ENCODE measurements around the gene MTHFS. TPM values are rescaled to one million over a fixed set of nuclear protein-coding genes. Genes with fewer than 3 reads are reported as not detected.

The MTHFS gene
- total and polyA plus RNA-seq, 7 experiments from 2014 or later: 15.8 to 93.3 (median 22.0) TPM

DNA sequence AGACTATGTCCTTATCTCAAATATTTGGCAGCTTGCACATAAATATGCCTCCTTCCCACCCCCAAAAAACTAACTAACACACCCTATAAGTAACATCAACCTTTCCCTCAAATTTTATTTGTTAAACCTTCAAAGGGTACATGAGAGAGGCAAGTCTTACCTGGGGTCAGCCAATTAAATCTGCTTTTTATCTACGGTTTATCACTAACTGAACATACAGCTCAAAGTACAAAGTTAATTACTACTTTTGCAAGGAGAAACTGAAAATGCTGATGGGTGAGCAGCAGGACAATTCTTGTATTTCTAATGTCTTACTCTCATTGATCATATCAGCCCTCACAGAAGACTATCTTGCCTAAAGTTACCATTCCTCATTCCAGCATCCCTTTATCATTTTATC lies 34.6 kb downstream of the MTHFS start:
- H3K4me1 Mint-ChIP-seq: peaks cover 2 to 52% (median 33%) of the 10 kb centered on the region in 7 donors
- Histone ChIP-seq H3K9me3 (ENCODE audit: control insufficient read depth in 2 of 3, low read length in 3 of 3) (no peaks in the 10 kb centered on the region), H3K4me1 (ENCODE audit: control insufficient read depth in 2 of 2, insufficient read depth in 2 of 2, low read length in 2 of 2) (no peaks in the 10 kb centered on the region), H3K27ac (ENCODE audit: low read depth, low read length) (no peak overlapping the region), H3K27me3 (ENCODE audit: control insufficient read depth in 2 of 2, insufficient read depth in 2 of 2, low read length in 2 of 2) (no peaks in the 10 kb centered on the region), H3K36me3 (ENCODE audit: control insufficient read depth in 2 of 3, insufficient read depth in 3 of 3, low read length in 3 of 3) (peaks cover 0 to 7% (median 0%) of the 10 kb centered on the region in 3 experiments), H3K4me3 (ENCODE audit: low read length) (no peak overlapping the region)
- no peak for DNase-seq
- no peak overlapping the region for H3K27ac Mint-ChIP-seq
- H3K4me3 Mint-ChIP-seq: no peak overlapping the region
- intact Hi-C loops (cut with micrococcal nuclease): no loop called here
- H3K36me3 Mint-ChIP-seq: peaks cover 10 to 44% (median 23%) of the 10 kb centered on the region in 5 donors
- ChIA-PET CTCF (interaction anchor here (0.8 kb wide), 1 partner anchor 8 kb away, joined by 3 read pairs; no protein-coding TSS in a partner anchor), POLR2A (interaction anchor here (0.7 kb wide), 1 partner anchor 35 kb away, joined by 4 read pairs; no protein-coding TSS in a partner anchor)
- H3K9me3 Mint-ChIP-seq: no peaks in the 10 kb centered on the region
- no peak for ATAC-seq
- H3K27me3 Mint-ChIP-seq: no peaks in the 10 kb centered on the region

DNA sequence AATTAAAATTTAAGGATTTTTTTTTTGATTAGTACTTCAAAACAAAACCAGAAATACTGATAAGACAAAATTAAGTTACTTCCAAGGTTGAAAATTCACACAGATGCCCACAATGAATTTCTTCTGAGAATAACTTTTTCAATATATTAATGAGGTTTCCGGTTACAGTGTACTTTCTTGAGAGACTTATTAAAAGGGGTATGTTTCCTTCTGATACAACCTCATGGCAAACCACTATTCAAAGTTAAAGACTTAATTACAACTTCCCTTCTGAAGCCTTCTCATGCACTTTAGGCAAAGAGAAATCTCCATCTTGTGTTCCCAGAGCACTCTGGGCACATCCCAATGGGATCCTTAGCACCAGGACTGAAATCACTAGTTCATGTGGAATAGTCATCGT lies 36.2 kb downstream of the MTHFS start:
- Histone ChIP-seq H3K4me1 (ENCODE audit: control insufficient read depth in 2 of 2, insufficient read depth in 2 of 2, low read length in 2 of 2) (no peaks in the 10 kb centered on the region), H3K27ac (ENCODE audit: low read depth, low read length) (no peak overlapping the region), H3K27me3 (ENCODE audit: control insufficient read depth in 2 of 2, insufficient read depth in 2 of 2, low read length in 2 of 2) (no peaks in the 10 kb centered on the region), H3K36me3 (ENCODE audit: control insufficient read depth in 2 of 3, insufficient read depth in 3 of 3, low read length in 3 of 3) (no peaks in the 10 kb centered on the region), H3K4me3 (ENCODE audit: low read length) (no peak overlapping the region), H3K9me3 (ENCODE audit: control insufficient read depth in 2 of 3, low read length in 3 of 3) (no peaks in the 10 kb centered on the region)
- intact Hi-C loops (cut with micrococcal nuclease): no loop called here
- peak overlapping the region in 2 of 9 donors; percentile 15 to 19 for H3K27ac Mint-ChIP-seq
- ChIA-PET CTCF (interaction anchor here (0.6 to 0.9 kb wide), 3 partner anchors 9 to 318 kb away, joined by 3 to 4 read pairs (median 4); no protein-coding TSS in a partner anchor), POLR2A (no interaction called here)
- peaks cover 10 to 40% (median 24%) of the 10 kb centered on the region in 5 donors for H3K36me3 Mint-ChIP-seq
- H3K4me1 Mint-ChIP-seq: peaks cover 6 to 47% (median 26%) of the 10 kb centered on the region in 7 donors
- no peak overlapping the region for H3K4me3 Mint-ChIP-seq
- H3K9me3 Mint-ChIP-seq: no peaks in the 10 kb centered on the region
- H3K27me3 Mint-ChIP-seq: no peaks in the 10 kb centered on the region
- ATAC-seq (no peak), DNase-seq (no peak)

- DNase-seq (no peak), ATAC-seq (no peak)
- Mint-ChIP-seq H3K4me1 (peaks cover 6 to 45% (median 27%) of the 10 kb centered on the region in 7 donors), H3K9me3 (no peaks in the 10 kb centered on the region), H3K36me3 (peaks cover 2 to 37% (median 18%) of the 10 kb centered on the region in 5 donors), H3K4me3 (no peak overlapping the region), H3K27me3 (no peaks in the 10 kb centered on the region), H3K27ac (peak overlapping the region in 1 of 9 donors; percentile 41)
- H3K27me3 ChIP-seq (ENCODE audit: control insufficient read depth in 2 of 2, insufficient read depth in 2 of 2, low read length in 2 of 2): no peaks in the 10 kb centered on the region
- H3K27ac ChIP-seq (ENCODE audit: low read depth, low read length): no peak overlapping the region
- ChIA-PET CTCF (interaction anchor here (0.8 kb wide), 1 partner anchor 479 kb away, joined by 3 read pairs; no protein-coding TSS in a partner anchor), POLR2A (no interaction called here)
- intact Hi-C loops (cut with micrococcal nuclease): no loop called here
- H3K36me3 ChIP-seq (ENCODE audit: control insufficient read depth in 2 of 3, insufficient read depth in 3 of 3, low read length in 3 of 3): peaks cover 0 to 5% (median 0%) of the 10 kb centered on the region in 3 experiments
- no peaks in the 10 kb centered on the region for H3K9me3 ChIP-seq (ENCODE audit: control insufficient read depth in 2 of 3, low read length in 3 of 3)
- no peaks in the 10 kb centered on the region for H3K4me1 ChIP-seq (ENCODE audit: control insufficient read depth in 2 of 2, insufficient read depth in 2 of 2, low read length in 2 of 2)
- H3K4me3 ChIP-seq (ENCODE audit: low read length): no peak overlapping the region
These were observed 38.3 kb downstream of the MTHFS start for GRCh38 chr15:79858469-79858868.

DNA sequence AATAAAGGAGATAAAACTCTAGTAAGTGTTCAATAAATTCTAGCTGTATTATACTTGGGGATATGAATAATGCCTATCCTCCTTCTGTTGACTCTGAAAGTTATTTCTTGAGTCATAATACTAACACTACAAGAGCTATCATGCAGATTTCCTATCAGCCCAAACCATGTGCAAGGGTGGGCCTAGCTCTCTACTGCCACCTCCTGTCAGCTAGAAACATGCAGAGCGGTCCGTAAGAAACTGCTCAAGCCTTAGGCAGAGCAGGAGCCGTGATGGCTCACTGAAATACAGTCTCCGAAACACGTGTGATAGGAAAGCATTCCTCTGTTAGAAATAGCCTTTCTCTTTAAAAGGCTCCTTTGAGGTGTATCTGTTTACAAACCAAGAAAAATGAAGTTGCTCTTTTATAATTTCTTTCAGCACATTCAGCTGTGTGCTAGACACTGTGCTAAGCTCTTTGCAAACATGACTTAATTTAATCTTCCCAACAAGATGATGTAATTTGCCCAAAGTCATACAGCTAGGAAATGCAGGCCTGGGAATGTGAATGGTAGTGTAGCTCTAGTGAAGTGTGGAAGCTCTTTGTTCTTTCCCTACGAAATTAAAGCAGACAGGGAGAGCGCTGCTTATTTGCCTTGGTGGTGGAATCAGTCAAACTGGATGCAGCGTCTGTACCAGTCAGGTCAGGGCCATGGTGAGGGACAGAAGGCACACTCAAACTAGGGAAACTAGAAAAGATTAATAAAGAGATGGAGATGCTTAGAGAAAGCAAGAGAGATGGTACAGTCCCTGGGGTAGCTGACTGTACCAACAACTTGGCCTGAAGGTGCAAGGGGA lies 43.1 kb downstream of the MTHFS start:
- peaks cover 0 to 5% (median 0%) of the 10 kb centered on the region in 3 experiments for H3K36me3 ChIP-seq (ENCODE audit: control insufficient read depth in 2 of 3, insufficient read depth in 3 of 3, low read length in 3 of 3)
- CTCF ChIA-PET: interaction anchor here (0.6 to 3.4 kb wide), 17 partner anchors 8 to 473 kb away, joined by 3 to 40 read pairs (median 3); no protein-coding TSS in a partner anchor
- no peak overlapping the region for H3K4me3 Mint-ChIP-seq
- H3K4me1 Mint-ChIP-seq: peaks cover 6 to 43% (median 32%) of the 10 kb centered on the region in 7 donors
- POLR2A ChIA-PET: interaction anchor here (0.7 to 2.0 kb wide), 3 partner anchors 20 to 70 kb away, joined by 3 to 6 read pairs (median 3); no protein-coding TSS in a partner anchor
- no peaks in the 10 kb centered on the region for H3K4me1 ChIP-seq (ENCODE audit: control insufficient read depth in 2 of 2, insufficient read depth in 2 of 2, low read length in 2 of 2)
- peak overlapping the region in 4 of 9 donors; percentile 0 to 47 (median 30) for H3K27ac Mint-ChIP-seq
- no peak overlapping the region for H3K27ac ChIP-seq (ENCODE audit: low read depth, low read length)
- H3K9me3 Mint-ChIP-seq: no peaks in the 10 kb centered on the region
- no peaks in the 10 kb centered on the region for H3K27me3 Mint-ChIP-seq
- intact Hi-C loops (cut with micrococcal nuclease): loop anchor here (1.0 to 5.0 kb wide), 4 partner anchors 140 to 472 kb away; no protein-coding TSS in a partner anchor
- H3K27me3 ChIP-seq (ENCODE audit: control insufficient read depth in 2 of 2, insufficient read depth in 2 of 2, low read length in 2 of 2): no peaks in the 10 kb centered on the region
- H3K9me3 ChIP-seq (ENCODE audit: control insufficient read depth in 2 of 3, low read length in 3 of 3): no peaks in the 10 kb centered on the region
- H3K4me3 ChIP-seq (ENCODE audit: low read length): no peak overlapping the region
- DNase-seq: peak in 8 of 9 donors; percentile 15 to 61 (median 49)
- ATAC-seq: peak; percentile 97
- H3K36me3 Mint-ChIP-seq: peaks cover 4 to 33% (median 5%) of the 10 kb centered on the region in 5 donors

- no peaks in the 10 kb centered on the region for H3K4me1 ChIP-seq (ENCODE audit: control insufficient read depth in 2 of 2, insufficient read depth in 2 of 2, low read length in 2 of 2)
- H3K27ac Mint-ChIP-seq: no peak overlapping the region
- ATAC-seq: no peak
- no peaks in the 10 kb centered on the region for H3K27me3 ChIP-seq (ENCODE audit: control insufficient read depth in 2 of 2, insufficient read depth in 2 of 2, low read length in 2 of 2)
- H3K36me3 ChIP-seq (ENCODE audit: control insufficient read depth in 2 of 3, insufficient read depth in 3 of 3, low read length in 3 of 3): peaks cover 0 to 28% (median 0%) of the 10 kb centered on the region in 3 experiments
- intact Hi-C loops (cut with micrococcal nuclease): loop anchor here in 1 of 2 donors (5.0 kb wide), 1 partner anchor 323 kb away; no protein-coding TSS in a partner anchor
- H3K27me3 Mint-ChIP-seq: no peaks in the 10 kb centered on the region
- ChIA-PET POLR2A (no interaction called here), CTCF (interaction anchor here (0.6 to 1.1 kb wide), 3 partner anchors 14 to 468 kb away, joined by 3 read pairs; no protein-coding TSS in a partner anchor)
- peaks cover 4 to 49% (median 15%) of the 10 kb centered on the region in 5 donors for H3K36me3 Mint-ChIP-seq
- DNase-seq: peak in 2 of 9 donors; percentile 3 to 7
- H3K27ac ChIP-seq (ENCODE audit: low read depth, low read length): no peak overlapping the region
- H3K4me3 ChIP-seq (ENCODE audit: low read length): no peak overlapping the region
- H3K9me3 Mint-ChIP-seq: no peaks in the 10 kb centered on the region
- peaks cover 2 to 54% (median 42%) of the 10 kb centered on the region in 7 donors for H3K4me1 Mint-ChIP-seq
- H3K4me3 Mint-ChIP-seq: no peak overlapping the region
- no peaks in the 10 kb centered on the region for H3K9me3 ChIP-seq (ENCODE audit: control insufficient read depth in 2 of 3, low read length in 3 of 3)
These were observed 47.0 kb downstream of the MTHFS start for GRCh38 chr15:79849789-79850188.

DNA sequence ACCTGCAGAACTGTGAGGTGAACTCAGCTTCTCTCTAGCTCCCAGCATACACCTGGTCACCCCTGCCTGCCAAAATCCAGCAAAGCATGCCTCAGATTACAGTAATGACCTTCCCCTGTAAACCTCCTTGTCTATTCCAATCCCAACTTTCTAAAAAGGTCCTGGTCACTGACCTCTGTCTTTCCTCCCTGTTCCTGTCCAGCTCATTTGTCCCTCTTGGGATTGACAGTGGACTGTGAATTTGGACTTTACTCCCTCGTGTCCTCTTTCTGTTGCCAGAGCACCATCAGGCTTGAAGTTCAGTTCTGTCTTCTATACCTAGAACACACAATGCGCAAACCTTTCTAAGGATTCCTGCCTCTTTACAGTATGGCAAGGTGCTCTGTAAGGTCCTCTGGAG lies 50.3 kb downstream of the MTHFS start:
- Histone ChIP-seq H3K4me3 (ENCODE audit: low read length) (no peak overlapping the region), H3K27ac (ENCODE audit: low read depth, low read length) (no peak overlapping the region), H3K36me3 (ENCODE audit: control insufficient read depth in 2 of 3, insufficient read depth in 3 of 3, low read length in 3 of 3) (peaks cover 0 to 48% (median 0%) of the 10 kb centered on the region in 3 experiments), H3K27me3 (ENCODE audit: control insufficient read depth in 2 of 2, insufficient read depth in 2 of 2, low read length in 2 of 2) (no peaks in the 10 kb centered on the region), H3K9me3 (ENCODE audit: control insufficient read depth in 2 of 3, low read length in 3 of 3) (no peaks in the 10 kb centered on the region), H3K4me1 (ENCODE audit: control insufficient read depth in 2 of 2, insufficient read depth in 2 of 2, low read length in 2 of 2) (no peaks in the 10 kb centered on the region)
- CTCF ChIA-PET: no interaction called here
- Mint-ChIP-seq H3K9me3 (no peaks in the 10 kb centered on the region), H3K4me3 (no peak overlapping the region), H3K4me1 (peaks cover 2 to 47% (median 32%) of the 10 kb centered on the region in 7 donors), H3K27me3 (no peaks in the 10 kb centered on the region), H3K27ac (peak overlapping the region in 1 of 9 donors; percentile 27), H3K36me3 (peaks cover 7 to 70% (median 28%) of the 10 kb centered on the region in 5 donors)
- ATAC-seq: no peak
- no peak for DNase-seq
- POLR2A ChIA-PET: interaction anchor here (0.6 kb wide), 1 partner anchor 464 kb away, joined by 3 read pairs; no protein-coding TSS in a partner anchor
- intact Hi-C loops (cut with micrococcal nuclease): no loop called here

Data from naive thymus-derived CD4-positive, alpha-beta T cell (primary cell).